Measurements from ENCODE around the gene SHANK3.

Gene SHANK3

DNA sequence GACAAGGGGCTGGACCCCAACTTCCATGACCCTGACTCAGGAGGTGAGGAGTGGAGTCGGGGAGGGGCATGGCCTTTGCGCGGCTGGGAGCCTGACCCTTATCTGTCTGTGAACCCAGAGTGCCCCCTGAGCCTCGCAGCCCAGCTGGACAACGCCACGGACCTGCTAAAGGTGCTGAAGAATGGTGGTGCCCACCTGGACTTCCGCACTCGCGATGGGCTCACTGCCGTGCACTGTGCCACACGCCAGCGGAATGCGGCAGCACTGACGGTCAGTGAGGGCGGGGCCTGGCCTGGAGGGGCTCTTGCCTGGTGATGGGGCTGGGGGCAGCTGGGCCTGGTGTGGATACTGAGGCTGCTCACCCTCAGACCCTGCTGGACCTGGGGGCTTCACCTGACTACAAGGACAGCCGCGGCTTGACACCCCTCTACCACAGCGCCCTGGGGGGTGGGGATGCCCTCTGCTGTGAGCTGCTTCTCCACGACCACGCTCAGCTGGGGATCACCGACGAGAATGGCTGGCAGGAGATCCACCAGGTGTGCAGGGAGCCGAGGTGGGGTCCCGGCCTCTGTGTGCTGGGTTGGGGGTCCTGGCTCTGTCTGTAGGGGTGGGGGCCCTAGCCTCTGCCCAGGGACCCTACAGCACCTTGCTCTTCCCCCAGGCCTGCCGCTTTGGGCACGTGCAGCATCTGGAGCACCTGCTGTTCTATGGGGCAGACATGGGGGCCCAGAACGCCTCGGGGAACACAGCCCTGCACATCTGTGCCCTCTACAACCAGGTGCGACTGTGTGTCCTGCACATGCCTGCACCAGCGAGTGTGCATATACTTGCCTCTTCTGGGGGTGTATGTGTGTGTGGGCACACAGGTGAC is 6.3 kb downstream of the SHANK3 start:
- DNase-seq (ENCODE audit: low spot score), result no peak

DNA sequence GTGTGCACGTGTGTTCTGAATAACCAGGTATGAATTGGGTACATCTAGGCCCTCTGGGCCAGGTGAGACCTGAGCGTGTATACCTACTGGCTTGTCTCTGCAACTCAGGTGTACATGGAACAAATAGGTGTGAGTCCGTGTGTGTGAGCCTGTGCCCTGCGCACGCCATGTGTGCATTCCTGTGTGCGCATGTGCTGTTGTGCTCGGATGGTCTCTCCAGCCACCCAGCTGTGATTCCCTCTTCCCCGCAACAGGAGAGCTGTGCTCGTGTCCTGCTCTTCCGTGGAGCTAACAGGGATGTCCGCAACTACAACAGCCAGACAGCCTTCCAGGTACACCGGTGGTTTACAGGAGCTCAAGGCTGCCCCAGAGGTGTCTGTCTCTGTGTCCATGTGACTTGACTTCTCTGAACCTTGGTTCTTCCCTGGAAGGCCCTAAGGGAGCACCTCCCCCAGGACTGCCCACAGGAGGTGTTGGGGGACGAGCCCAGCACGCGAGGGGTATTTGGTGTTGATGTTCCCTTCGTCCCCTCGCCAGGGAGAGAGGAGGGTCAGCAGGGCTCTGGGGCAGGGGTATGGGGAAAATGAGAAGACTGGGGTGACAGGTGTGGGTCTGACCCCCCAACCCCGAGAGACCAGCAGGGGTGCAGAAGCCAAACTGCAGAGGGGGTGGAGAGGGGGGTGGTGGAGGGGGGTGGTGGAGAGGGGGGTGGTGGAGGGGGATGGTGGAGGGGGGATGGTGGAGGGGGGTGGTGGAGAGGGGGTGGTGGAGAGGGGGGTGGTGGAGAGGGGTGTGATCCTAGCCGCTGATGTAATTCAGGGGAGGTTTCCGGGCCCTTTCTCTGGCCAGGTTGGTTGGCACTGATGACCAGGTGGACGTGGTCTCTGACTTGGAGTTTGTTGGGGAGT is 10.7 kb downstream of the SHANK3 start:
- DNase-seq (ENCODE audit: low spot score), result no peak

DNA sequence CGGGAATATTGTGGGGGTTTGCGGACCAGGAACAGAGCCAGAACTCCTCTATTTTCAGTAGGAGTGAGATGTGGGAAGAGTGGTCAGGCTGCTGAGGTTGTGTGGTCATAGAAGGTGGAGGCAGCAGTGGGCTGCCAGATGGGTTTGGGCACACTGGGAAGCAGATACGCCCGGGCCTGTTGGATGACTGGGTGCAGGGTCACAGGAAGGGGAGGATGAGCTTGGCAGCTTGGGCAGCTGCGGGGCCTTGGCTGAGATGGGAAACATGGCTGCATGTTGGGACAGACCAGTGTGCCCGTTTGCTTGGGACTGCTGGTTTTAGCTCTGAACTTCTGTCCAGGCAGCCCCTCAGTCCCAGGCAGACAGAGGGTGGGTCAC is 11.4 kb downstream of the SHANK3 start:
- DNase-seq (ENCODE audit: low spot score), result no peak

DNA sequence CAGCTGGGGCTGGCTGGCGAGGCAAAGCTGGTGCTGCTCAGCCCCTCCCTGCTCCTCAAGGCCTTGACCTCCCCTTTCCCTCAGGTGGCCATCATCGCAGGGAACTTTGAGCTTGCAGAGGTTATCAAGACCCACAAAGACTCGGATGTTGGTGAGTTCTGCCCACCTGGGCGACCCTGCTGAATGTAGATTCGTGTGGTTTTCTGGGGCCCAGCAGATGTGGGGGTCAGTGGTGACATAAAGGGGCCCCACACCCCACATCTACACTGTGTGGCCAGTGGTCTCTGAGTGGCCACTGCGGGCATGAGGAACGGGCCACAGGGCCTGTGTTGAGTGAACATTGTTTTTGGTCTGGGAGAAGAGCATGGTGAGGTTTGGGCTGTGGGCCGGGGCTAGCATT is 11.9 kb downstream of the SHANK3 start:
- DNase-seq (ENCODE audit: low spot score), result no peak

DNA sequence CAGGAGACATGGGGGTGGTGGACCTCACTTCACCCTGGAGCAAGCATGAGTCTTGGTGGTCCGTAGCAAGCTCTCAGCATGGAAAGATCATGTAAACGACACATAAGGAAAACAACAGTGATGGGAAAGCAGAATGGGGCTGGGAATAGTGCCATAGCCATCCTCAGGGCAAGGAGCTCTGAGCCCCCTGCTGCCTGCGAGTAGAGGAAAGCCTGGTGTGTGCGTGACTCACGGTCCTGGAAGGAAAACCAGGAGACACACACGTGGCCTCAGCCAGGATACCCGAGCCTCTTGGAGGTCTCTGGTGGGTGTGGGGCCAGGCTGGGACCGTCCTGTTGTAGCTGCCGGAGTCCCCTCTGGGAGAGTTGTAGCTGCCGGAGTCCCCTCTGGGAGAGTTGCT is 12.4 kb downstream of the SHANK3 start:
- no peak for DNase-seq (ENCODE audit: low spot score)

DNA sequence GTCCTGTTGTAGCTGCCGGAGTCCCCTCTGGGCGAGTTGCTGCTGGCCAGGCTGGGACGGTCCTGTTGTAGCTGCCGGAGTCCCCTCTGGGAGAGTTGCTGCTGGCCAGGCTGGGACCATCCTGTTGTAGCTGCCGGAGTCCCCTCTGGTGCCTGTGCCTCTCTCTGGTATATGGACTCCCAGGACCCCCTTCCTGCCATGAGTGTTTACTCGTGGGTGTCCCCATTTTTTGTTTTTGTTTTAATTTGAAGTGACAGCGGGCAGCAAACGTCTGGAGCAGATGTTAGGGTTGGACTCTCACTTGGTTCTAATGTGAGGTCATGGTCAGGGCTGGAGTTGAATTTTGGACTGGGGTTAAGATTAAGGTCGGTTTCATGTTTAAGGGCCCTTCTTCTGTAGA is 14.2 kb downstream of the SHANK3 start:
- no peak for DNase-seq (ENCODE audit: low spot score)

DNA sequence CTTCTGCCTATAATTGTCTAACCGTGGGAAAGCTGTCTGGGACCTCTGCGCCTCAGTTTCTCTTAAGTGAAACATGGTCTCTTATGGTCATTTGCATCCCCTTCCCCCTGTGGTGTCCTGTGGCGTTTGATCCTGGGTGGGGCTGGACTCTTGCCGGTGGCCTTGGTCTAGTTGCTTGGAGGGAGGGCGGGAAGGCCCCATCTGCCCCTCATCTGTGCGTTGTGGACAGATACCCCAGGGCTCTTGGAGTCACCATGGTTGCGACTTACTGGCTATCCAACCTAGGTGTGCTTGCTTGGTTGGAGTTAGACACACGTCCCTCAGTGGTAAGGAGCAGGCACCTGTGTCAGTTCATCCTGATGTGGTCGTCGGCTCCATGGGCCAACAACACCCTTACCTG is 15.2 kb downstream of the SHANK3 start:
- no peak for DNase-seq (ENCODE audit: low spot score)

DNA sequence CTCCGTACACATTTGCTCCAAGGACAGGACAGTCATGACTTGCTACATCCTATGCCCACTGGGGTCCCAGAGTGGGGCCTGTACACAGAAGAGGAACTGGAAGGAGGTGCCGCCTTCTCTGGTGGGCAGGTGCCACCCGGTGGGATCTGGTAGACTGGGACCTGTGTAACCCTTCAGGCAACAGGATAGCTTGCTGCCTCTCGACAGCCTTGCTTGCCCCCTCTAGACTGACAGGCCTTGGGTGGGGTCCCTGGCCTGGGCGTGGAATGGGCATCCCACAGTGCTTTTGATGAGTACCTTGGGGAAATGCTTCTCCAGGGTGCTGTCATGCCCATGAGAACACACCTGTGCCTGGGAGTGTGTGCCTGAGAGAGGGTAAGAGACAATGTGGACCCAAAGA is 15.8 kb downstream of the SHANK3 start:
- DNase-seq (ENCODE audit: low spot score), result no peak

DNA sequence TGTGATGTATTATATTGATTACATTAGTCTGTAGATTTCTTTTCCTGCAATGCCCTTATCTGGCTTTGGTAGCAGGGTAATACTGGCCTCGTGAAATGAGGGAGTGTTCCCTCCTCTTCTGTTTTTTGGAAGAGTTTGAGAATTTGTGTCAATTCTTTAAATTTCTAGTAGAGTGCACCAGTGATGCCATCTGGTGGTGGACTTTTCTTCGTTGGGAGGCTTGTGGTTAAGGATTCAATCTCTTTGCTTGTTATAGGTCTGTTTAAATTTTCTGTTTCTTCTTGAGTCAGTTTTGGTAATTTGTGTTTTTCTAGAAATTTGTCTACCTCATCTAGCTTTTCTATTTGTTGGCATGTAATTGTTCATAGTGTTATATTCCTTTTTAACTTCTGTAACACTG is 18.9 kb downstream of the SHANK3 start:
- no peak for DNase-seq (ENCODE audit: low spot score)

DNA sequence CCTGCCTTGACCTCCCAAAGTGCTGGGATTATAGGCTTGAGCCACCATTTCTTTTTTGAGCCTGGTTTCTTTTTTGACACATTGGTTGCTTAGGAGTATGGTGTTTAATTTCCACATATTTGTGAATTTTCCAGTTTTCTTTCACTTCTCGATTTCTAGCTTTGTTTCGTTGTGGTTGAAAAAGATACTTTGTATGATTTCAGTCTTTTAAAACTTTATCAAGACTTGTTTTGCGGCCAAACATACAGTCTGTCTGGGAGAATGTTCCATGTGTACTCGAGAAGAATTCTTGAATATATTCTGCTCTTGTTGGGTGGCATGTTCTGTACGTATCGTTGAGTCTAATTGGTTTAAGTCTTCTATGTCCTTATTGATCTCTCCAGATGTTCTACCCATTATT is 20.8 kb downstream of the SHANK3 start:
- DNase-seq (ENCODE audit: low spot score), result no peak

DNA sequence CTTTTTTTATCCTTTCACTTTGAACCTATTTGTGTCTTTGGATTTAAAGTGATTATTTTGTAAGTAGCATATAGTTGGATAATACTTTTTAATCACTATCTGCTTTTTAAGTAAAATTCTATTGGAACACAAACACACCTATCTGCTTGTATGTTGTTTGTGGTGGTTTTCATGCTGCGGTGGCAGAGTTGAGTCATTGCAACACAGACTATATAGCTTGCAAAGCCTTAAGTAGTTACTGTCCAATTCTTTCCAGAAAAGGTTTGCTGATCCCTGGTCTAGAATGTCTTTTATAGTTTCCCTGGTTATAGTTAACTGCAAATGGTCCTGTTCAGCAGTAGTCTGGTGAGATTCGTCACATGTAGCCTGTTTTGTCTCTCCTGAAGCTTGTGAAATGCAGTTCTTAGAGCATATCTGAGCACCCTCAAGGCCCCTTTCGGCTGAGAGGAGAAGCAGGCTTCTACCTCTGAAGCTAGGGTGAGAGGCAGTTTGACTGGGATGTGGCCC is 21.5 kb downstream of the SHANK3 start:
- no peak for DNase-seq (ENCODE audit: low spot score)

DNA sequence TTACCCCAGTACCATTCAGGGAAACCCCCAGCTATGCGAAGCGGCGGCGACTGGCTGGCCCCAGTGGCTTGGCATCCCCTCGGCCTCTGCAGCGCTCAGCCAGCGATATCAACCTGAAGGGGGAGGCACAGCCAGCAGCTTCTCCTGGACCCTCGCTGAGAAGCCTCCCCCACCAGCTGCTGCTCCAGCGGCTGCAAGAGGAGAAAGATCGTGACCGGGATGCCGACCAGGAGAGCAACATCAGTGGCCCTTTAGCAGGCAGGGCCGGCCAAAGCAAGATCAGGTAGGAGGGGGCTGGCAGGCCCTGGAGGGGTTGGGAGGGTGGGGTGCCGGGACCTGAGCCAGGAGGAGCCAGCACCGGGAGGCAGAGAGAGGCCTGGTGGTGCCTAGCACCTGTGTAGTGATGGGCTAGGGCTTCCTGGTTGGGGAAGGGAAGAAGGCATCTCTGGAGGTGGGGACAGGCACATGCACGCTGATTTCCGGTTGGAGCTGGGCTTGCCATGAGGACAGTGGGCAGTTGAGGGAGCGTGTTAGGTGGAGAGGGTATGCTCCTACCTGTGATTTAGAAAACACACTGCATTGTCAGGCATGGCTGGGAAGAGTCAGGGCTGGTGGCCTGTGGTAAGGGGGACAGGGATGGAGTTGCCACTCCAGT is 22.3 kb downstream of the SHANK3 start:
- DNase-seq (ENCODE audit: low spot score), result no peak

DNA sequence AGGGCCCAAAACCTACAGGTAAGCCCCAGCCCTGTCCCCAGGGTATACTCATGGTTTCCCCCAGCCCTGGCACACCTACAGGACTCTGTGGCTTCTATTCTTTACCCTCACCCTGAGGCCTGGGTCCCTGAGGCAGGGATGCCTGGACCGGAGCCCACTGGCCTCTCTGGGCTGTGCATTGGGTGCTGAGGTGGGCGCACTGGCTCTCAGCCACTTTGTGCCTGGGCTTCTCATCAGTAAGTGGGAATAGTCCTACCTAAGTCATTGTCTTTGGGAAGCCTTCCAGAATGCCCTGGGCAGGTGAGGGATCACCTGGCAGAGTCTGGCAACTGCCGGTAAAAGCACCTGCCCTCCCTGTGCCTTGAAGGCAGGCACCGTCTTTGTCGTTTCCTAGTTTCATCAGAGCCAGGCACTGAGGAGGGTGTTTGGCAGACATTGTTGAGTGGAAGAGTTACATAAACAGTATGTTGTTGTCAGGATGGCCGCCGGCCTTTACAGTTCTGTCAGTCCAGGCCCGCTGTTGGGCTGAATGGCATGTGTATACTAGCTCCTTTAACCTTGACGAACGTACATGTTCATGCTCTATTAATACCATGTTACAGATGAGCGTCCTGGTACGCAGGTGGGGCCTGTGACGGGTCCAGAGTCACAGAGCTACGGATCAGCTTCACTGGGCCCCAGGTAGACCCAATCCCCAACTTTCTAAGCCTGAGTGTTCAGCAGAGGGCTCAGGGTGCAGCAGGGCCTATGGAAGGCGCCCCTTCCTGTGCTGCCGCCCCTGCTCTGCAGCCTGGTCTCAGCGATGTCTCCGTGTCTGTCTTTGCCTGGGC is 23.0 kb downstream of the SHANK3 start:
- no peak for DNase-seq (ENCODE audit: low spot score)

DNA sequence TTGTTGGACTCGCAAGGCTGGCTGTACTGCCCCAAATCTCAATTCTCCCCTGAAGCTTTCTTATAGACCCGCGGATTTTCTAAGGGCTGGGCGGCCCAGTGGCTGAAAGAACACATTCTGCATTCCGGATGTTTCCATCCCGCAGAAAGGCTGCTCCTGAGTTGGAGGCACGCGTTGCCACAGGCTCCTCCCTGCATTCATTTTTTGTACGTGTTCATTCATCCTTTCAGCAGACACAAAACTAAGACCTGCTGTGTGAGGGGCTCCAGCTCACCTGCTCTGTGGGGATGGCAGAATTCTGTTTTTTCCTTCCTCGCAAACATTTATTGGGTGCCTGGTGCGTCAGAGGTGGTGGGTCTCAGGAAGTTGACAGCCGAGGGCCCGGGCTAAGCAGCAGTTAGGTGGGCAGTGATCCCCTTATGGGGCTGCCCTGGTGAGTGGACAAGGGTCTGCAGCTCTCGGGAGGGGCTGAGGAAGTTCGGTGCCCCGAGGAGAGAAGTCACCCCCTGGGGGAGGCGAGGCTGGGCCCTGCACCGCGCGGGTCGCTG is 23.7 kb downstream of the SHANK3 start:
- no peak for DNase-seq (ENCODE audit: low spot score)

DNA sequence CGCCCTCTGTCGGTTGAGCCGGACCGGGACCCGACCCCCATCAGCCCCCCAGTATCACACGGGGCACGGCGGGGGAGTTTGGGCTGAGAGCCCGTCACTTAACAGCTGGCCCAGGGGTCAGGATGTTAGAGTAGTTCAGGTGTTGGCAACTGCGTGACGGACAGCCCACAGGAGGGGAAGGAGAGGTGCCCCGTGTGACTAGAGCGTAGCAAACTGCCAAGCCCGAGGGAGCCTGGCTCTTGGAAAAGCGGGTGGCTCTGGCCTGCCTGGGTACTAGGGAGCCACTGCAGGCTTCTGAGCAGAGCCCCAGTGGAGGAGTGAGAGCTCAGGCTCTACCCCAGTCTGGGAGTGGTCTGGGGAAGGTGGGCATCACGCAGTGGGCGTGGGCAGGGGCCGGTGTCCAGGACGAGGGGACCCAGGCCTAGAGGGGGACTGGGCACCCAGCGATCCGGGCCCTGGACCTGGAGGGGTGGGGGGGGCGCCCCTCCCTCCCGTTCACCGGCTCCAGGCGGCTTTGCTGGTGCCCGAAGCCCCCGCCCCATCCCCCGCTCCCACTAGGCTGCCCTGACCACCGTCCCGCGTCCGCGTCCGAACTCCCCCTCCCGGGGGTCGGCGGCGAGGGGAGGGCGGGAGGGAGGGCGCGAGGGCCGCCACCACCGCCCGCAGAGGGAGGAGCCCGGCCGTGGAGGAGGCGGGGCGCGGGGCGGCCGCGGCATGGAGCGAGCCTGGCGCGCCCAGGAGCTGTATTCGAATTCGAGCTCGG is 24.4 kb downstream of the SHANK3 start:
- no peak for DNase-seq (ENCODE audit: low spot score)

DNA sequence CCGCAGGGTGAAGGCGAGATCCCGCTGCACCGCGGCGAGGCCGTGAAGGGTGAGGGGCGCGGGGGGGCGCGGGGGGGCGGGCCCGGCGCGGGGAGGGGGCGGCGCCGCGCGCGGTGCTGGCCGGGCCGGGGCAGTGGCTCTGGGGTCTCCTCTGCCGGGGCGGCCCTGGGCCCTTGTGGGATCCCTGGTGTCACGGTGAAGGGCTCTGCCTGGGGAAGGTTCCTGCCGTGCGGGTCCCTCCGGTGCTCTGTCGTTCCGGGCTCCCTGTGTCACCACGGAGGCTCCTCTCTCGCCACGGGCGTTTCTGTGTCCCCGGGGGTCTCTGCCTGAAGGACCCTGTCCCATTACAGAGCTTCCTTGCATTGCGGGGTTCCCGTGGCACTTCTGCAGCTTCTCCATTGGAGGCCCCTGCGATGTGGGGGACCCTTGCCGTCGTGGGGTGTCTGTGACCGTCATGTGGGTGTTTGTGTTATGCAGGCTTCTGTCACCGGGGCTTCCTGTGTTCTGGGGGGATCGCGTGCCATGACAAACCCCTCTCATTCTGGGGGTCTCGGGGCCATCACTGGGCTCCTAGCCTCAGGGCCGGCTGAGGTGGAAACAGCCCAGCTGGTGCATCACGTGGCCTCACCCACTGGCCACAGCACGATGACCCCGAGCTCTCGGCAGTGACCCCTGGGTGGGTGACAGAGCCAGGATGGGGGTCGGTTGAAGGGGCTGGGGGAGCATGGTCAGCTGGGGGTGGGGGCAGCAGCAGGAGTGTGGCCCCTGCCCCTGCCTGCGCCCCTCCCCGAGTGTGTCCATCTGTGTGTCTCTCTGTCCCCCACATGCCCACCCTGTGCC is 25.3 kb downstream of the SHANK3 start:
- DNase-seq (ENCODE audit: low spot score), result no peak

DNA sequence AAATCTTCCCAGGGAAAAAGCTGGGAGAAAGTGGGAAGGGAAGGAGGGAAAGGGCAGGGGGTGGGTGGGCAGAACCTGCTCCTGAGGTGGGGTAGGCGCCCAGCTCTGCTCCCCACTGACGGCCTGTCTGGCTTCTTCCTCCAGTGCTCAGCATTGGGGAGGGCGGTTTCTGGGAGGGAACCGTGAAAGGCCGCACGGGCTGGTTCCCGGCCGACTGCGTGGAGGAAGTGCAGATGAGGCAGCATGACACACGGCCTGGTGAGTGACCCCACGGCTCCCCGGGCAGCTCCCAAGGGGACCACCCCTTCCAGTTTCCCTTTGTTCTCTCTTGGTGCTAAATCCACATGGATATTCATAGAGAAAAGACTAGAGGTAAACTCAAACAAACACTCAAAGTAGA is 25.9 kb downstream of the SHANK3 start:
- DNase-seq (ENCODE audit: low spot score), result no peak

DNA sequence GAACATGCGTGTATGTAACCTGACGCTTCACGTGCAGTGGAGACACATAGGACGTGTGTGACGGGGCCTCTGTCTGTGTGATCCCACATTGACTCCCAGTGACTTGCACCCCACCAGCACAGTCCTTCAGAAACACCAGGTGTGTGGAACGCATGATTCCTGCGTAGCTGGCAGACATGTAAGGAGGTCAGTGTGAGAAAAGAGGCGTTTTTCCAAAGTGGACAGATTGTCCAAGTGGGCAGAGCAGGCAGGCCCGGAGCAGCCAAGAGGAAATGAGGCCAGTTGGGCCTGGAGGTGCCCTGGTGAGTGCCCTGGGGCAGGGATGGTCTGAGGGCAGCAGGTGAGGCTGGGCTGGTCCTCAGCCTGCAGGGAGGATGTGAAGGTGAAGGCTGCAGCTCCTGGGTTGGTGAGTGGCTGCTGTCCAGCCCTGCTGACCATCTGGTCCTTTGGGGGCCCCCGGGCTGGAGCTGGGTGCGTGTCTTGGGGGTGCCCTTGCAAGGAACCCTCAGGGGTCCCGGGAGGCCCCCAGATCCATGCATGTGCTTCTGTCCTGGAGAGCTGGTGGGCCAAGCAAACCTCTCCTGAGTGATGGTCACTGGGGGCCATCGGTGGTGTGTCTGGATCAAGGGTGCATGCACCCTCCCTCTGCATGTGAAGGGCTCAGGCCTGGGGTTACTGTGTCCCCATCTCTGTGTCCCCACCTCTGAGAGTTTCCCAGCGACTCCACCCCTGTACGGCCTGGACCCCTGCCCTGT is 26.6 kb downstream of the SHANK3 start:
- DNase-seq (ENCODE audit: low spot score), result no peak
